Nucleus accumbens (tissue), 56 donors: ENCODE data around the gene NUDT1.

Source experiments
- DNase-seq, 56 donors: peaks; one replicate each; lab custom pipeline; 2025; lab: John Stamatoyannopoulos, UW

Gene NUDT1

GRCh38 chr7:2241580-2242540 lies at the start of gene NUDT1, which contains the start of gene MRM2:
TSS of gene NUDT1 (plus strand) at chr7:2242226. CDS start at chr7:2244575, 2,349 bp downstream.
TSS of gene MRM2 (minus strand) at chr7:2242205. CDS start at chr7:2242169, 36 bp downstream.
- peak in 53 of 56 donors; percentile 16 to 88 (median 59) for DNase-seq

GRCh38 chr7:2192831-2193534 lies 49.0 kb upstream of the NUDT1 start:
- DNase-seq: no peak

- no peak for DNase-seq
These were observed 48.3 kb upstream of the NUDT1 start for GRCh38 chr7:2193575-2194305.

GRCh38 chr7:2195400-2196246 lies 46.4 kb upstream of the NUDT1 start:
- peak in 45 of 56 donors; percentile 12 to 76 (median 49) for DNase-seq

- peak in 1 of 56 donors; percentile 8 for DNase-seq
These were observed 45.3 kb upstream of the NUDT1 start for GRCh38 chr7:2196381-2197378.

GRCh38 chr7:2197436-2198155 lies 44.4 kb upstream of the NUDT1 start:
- no peak for DNase-seq

GRCh38 chr7:2198206-2198605 lies 43.8 kb upstream of the NUDT1 start:
- no peak for DNase-seq

- DNase-seq: no peak
These were observed 43.3 kb upstream of the NUDT1 start for GRCh38 chr7:2198760-2199159.

- no peak for DNase-seq
These were observed 42.5 kb upstream of the NUDT1 start for GRCh38 chr7:2199528-2199927.

GRCh38 chr7:2199956-2200583 lies 42.0 kb upstream of the NUDT1 start:
- no peak for DNase-seq

- DNase-seq: no peak
These were observed 41.4 kb upstream of the NUDT1 start for GRCh38 chr7:2200584-2200980.

- no peak for DNase-seq
These were observed 40.9 kb upstream of the NUDT1 start for GRCh38 chr7:2201128-2201527.

GRCh38 chr7:2201686-2202360 lies 40.2 kb upstream of the NUDT1 start:
- no peak for DNase-seq

- DNase-seq: peak in 6 of 56 donors; percentile 6 to 29 (median 14)
These were observed 39.7 kb upstream of the NUDT1 start for GRCh38 chr7:2202361-2202761.

- DNase-seq: peak in 15 of 56 donors; percentile 7 to 53 (median 34)
These were observed 38.9 kb upstream of the NUDT1 start for GRCh38 chr7:2202901-2203765.
